Hepatocyte (in vitro differentiated cells): ENCODE results near the gene ALG14.

Experiments used
- CTCF ChIP-seq: fragments of 200-600 bp; sonication (generic); IDR thresholded peaks from 2 replicates; pipeline ENCODE4 v1.5.1; 2016; ENCODE audit warnings: antibody characterized with exemption, mild to moderate bottlenecking; ENCODE audit not compliant: poor library complexity
- EZH2 ChIP-seq: fragments of 200-600 bp; sonication (generic); IDR thresholded peaks from 2 replicates; pipeline ENCODE4 v1.6.1; 2016; ENCODE audit warnings: antibody characterized with exemption, mild to moderate bottlenecking, borderline replicate concordance

- no peak for TF ChIP-seq CTCF
- no peak for TF ChIP-seq EZH2
Observed at GRCh38 chr1:95093296-95093695, 20.5 kb upstream of the ALG14 start.
